Mucosa of stomach (tissue), 1 donor: ENCODE measurements around the gene ACSL5.
"Not testable (repeated sequence)": the region's sequence is repeated elsewhere in the genome, so short reads cannot be mapped to it uniquely, and the experiment has no call there.

Experiments
- H3K27me3 ChIP-seq: one replicate; pipeline ENCODE4 v1.7.0; 2013; ENCODE audit warnings: mild to moderate bottlenecking, low read length; ENCODE audit not compliant: control insufficient read depth, insufficient read depth
- H3K36me3 ChIP-seq: one replicate; pipeline ENCODE4 v1.7.0; 2013; ENCODE audit warnings: low read length; ENCODE audit not compliant: control insufficient read depth, insufficient read depth
- H3K4me1 ChIP-seq: one replicate; pipeline ENCODE4 v1.7.0; 2013; ENCODE audit warnings: mild to moderate bottlenecking, low read length; ENCODE audit not compliant: control insufficient read depth, insufficient read depth
- H3K4me3 ChIP-seq: one replicate; pipeline ENCODE4 v1.7.0; 2013; ENCODE audit warnings: low read length
- H3K9ac ChIP-seq: one replicate; pipeline ENCODE4 v1.7.0; 2013; ENCODE audit warnings: mild to moderate bottlenecking, low read length, moderate library complexity
- H3K9me3 ChIP-seq: one replicate; pipeline ENCODE4 v1.7.0; 2013; ENCODE audit warnings: mild to moderate bottlenecking, low read length, moderate library complexity; ENCODE audit not compliant: control insufficient read depth
- donor health status: Pancreatic carcinoma.

Gene ACSL5

GRCh38 chr10:112369495-112370423, 4.2 kb upstream of the ACSL5 start:
- Histone ChIP-seq H3K9ac (no peak overlapping the region), H3K4me1 (peaks cover 14% of the 10 kb centered on the region), H3K27me3 (no peaks in the 10 kb centered on the region), H3K36me3 (no peaks in the 10 kb centered on the region), H3K4me3 (no peak overlapping the region), H3K9me3 (no peaks in the 10 kb centered on the region)

DNA sequence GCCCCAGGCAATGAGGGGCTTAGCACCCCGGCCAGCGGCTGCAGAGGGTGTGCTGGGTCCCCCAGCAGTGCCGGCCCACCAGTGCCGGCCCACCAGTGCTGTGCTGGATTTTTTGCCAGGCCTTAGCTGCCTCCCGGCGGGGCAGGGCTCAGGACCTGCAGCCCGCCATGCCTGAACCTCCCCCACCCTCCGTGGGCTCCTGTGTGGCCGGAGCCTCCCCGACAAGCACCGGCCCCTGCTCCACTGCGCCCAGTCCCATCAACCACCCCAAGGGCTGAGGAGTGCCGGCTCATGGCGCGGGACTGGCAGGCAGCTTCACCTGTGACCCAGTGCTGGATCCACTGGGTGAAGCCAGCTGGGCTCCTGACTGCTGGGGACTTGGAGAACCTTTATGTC, 3.5 kb upstream of the ACSL5 start:
- Histone ChIP-seq H3K4me3 (no peak overlapping the region), H3K36me3 (no peaks in the 10 kb centered on the region), H3K4me1 (peaks cover 21% of the 10 kb centered on the region), H3K9ac (no peak overlapping the region), H3K27me3 (no peaks in the 10 kb centered on the region), H3K9me3 (no peaks in the 10 kb centered on the region)

GRCh38 chr10:112371326-112371725, 2.6 kb upstream of the ACSL5 start:
- not testable (repeated sequence) for H3K4me3 ChIP-seq, H3K9me3 ChIP-seq, H3K36me3 ChIP-seq, H3K9ac ChIP-seq, H3K27me3 ChIP-seq
- H3K4me1 ChIP-seq, result peaks cover 25% of the 10 kb centered on the region

DNA sequence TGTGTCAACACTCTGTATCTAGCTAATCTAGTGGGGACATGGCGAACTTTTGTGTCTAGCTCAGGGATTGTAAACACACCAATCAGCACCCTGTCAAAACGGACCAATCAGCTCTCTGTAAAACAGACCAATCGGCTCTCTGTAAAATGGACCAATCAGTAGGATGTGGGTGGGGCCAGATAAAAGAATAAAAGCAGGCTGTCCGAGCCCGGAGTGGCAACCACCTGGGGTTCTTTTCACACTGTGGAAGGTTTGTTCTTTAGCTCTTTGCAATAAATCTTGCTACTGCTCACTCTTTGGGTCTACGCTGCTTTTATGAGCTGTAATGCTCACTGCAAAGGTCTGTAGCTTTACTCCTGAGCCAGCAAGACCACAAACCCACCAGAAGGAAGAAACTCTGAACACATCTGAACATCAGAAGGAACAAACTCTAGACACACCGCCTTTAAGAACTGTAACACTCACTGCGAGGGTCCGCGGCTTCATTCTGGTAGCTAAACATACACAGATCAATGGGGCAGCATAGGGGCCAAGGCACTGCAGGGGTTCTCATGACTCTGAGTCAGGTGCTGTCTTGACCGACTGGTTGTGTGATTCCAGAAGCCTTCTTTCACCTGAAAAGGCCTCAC, 1.6 kb upstream of the ACSL5 start:
- not testable (repeated sequence) for H3K36me3 ChIP-seq

DNA sequence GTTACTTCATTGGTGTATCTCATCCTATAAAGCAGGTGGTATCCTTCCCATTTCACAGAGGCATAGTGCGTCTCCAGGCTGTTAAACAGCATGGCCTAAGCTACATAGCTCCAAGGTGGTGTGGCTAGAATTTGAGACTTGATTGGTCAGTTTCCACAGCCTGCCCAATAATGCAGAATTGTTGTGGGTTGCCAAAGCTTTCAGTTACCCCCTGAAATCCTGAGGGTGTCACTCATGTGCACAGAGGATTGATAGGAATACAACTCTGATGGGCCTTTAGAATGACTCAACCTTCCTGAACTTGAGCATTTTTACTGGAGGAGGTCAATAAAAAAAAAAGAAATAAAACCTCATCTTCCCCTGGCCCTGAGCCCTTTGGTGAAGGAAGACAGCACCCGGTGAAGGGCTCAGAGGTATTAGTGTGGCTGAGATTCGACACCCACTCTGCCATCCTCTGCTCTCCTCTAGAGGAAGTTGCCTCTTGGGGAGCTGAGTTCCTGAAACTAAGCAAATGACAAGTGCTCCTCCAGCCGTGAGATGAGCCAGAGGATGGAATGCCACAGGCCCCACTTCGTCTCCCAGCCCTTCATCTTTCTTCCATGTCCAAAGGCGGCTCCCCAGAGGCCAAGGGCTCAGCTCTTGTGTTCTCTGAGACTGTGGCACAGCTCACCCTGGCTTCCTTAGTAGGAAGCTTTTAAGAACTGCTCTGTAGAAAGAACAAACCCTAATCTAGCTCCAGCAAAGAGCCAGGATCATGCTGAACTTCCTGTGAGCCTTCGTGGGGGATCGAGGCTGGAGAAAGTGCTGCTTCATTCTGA, 1.0 kb downstream of the ACSL5 start:
- peak overlapping the region; percentile 62 for H3K4me3 ChIP-seq
- H3K9ac ChIP-seq, result peak overlapping the region; percentile 89
- no peaks in the 10 kb centered on the region for H3K27me3 ChIP-seq
- H3K9me3 ChIP-seq, result no peaks in the 10 kb centered on the region
- H3K4me1 ChIP-seq, result peaks cover 35% of the 10 kb centered on the region
- no peaks in the 10 kb centered on the region for H3K36me3 ChIP-seq

More for the DNA sequence above, 1.6 kb upstream of the ACSL5 start:
- H3K4me3 ChIP-seq, H3K9ac ChIP-seq, H3K27me3 ChIP-seq, H3K9me3 ChIP-seq: not testable (repeated sequence)
- peaks cover 29% of the 10 kb centered on the region for H3K4me1 ChIP-seq

- Histone ChIP-seq H3K9me3 (no peaks in the 10 kb centered on the region), H3K4me3 (peak overlapping the region; percentile 62), H3K36me3 (no peaks in the 10 kb centered on the region), H3K4me1 (peaks cover 42% of the 10 kb centered on the region), H3K27me3 (no peaks in the 10 kb centered on the region), H3K9ac (peak overlapping the region; percentile 89)
Observed at GRCh38 chr10:112375721-112376395, 1.9 kb downstream of the ACSL5 start.

DNA sequence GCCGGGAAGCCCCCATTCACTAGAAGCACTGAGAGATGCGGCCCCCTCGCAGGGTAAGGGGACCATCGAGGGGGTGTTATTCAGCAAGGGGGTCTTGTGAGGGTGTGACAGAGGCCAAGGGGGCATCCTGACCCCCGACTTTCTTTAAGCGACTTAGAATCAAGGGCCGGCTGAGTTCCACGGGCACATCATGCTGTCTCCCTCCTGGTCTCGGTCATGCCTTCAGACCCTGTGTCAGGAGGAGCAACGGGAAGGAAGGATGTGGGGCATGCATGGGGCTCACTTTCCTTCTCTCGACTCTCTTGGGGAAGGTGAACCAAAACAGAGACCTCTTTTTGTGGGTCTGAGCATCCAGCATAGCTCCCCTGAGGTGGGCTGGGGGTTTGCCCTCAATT, 2.5 kb downstream of the ACSL5 start:
- H3K36me3 ChIP-seq, result no peaks in the 10 kb centered on the region
- H3K9ac ChIP-seq, result peak overlapping the region; percentile 89
- H3K4me1 ChIP-seq, result peaks cover 46% of the 10 kb centered on the region
- H3K27me3 ChIP-seq, result no peaks in the 10 kb centered on the region
- H3K4me3 ChIP-seq, result peak overlapping the region; percentile 62
- no peaks in the 10 kb centered on the region for H3K9me3 ChIP-seq

GRCh38 chr10:112377116-112377515, 3.2 kb downstream of the ACSL5 start:
- H3K9me3 ChIP-seq, H3K27me3 ChIP-seq, H3K36me3 ChIP-seq: not testable (repeated sequence)
- peaks cover 49% of the 10 kb centered on the region for H3K4me1 ChIP-seq
- peak overlapping the region; percentile 62 for H3K4me3 ChIP-seq
- H3K9ac ChIP-seq, result peak overlapping the region; percentile 89

DNA sequence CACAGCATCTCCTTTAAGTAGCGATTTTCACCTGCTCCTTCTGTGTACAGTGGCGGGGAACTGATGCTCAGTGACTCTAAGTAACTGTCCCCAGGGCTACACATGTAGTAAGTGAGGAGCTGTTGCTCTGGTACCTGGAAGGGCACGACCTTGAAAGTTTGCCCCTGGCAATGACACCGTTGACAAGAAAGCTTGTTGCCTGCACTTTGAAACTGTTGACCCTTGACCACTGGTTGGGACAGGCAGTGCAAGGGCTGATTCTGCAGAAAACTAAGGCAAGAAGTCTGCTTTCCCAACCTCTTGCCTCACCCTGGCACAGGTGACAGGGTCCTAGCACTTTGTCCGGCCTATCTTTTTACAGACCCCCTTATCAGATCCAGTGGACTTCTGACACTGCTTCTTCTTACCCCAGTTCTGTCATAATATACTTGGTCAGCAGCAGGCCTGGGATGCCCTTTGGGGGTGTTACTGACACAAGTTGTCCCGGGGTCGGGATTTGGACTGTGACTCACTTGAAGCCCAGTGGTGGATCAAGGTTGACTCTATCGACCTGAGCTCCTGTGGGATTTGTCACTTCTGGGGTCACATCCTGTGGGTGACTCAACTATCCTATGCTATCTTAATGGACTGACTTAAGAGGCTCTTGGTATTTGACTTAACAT, 5.8 kb downstream of the ACSL5 start:
- Histone ChIP-seq H3K36me3 (no peaks in the 10 kb centered on the region), H3K27me3 (no peaks in the 10 kb centered on the region), H3K9me3 (no peaks in the 10 kb centered on the region), H3K4me3 (no peak overlapping the region), H3K9ac (no peak overlapping the region), H3K4me1 (peaks cover 58% of the 10 kb centered on the region)

DNA sequence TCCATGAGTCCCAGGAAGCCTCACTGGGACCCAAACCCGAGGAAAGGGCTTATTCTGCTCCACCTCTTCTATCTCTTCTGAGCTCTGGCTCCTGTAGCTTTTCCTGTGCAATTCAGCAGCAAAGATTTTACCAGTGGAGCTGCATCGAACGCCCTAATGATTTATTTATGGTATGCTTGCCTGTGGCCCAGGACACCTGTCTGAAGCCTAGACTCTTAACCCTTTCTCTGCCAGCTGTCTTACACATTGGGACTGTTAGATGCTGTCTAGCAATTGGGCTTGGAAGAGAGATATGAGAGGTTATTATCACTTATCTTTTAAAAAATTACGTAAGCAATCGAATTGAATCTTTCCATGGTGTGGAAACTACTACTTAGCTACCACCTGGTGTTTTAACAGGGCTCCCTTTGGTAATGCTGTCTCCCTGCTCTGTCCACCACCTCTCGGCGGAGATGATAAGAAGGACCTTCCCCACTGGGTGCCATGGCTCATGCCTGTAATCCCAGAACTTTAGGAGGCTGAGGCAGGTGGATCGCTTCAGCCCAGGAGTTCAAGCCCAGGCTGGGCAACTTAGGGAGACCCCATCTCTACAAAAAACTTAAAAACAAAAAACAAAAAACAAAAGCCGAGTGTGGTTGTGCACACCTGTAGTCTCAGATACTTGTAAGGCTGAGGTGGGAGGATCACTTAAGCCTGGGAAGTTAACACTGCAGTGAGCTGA, 8.8 kb downstream of the ACSL5 start:
- peaks cover 47% of the 10 kb centered on the region for H3K4me1 ChIP-seq
- no peak overlapping the region for H3K9ac ChIP-seq

DNA sequence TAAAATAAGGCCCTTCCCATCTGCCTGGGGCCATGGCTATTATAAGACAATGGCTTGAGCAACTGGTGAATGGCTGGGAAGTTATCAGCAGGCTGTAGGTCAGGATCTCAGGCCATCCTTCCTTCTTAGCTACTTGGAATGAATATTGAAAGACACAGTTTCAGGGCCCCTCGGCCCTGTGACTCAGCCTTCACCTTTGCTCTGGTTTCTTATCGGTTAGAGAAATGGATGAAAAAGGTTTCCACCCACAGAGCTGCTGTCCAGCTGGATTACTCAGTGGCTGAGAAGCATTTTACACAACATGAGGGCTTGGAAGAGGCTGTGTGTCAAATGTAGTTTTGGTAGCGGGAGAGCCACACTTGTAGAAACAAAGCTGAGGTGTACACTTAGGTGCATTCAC, 9.4 kb downstream of the ACSL5 start:
- Histone ChIP-seq H3K27me3 (no peaks in the 10 kb centered on the region), H3K9me3 (no peaks in the 10 kb centered on the region), H3K9ac (no peak overlapping the region), H3K36me3 (no peaks in the 10 kb centered on the region), H3K4me3 (no peak overlapping the region), H3K4me1 (peaks cover 51% of the 10 kb centered on the region)

More for the DNA sequence above, 8.8 kb downstream of the ACSL5 start:
- H3K36me3 ChIP-seq, result no peaks in the 10 kb centered on the region
- no peak overlapping the region for H3K4me3 ChIP-seq
- no peaks in the 10 kb centered on the region for H3K27me3 ChIP-seq
- H3K9me3 ChIP-seq, result no peaks in the 10 kb centered on the region
